ENCODE measurements around the gene UTS2.

Gene UTS2

GRCh38 chr1:7862211-7863060 lies 9.6 kb upstream of the UTS2 start:
- DNase-seq: no peak

DNA sequence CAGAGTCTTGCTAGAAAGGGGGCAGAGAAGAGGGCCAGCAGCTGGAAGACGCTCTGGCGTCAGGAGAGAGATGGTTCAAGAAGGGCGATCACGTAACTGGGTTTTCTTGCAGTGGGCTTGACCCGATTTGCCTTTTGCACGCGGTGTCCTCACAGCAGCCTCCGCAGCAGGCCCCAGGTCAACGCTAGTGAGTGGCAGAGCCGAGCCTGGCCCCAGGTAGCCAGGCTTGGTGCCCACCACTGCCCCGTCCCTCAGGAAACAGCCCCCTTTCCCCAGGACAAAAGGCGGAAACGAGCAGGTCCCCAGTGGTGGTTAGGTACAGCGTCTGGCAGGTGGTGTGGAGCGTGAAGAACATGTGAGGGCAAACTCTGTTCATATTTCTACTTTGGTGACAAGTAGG lies 8.6 kb upstream of the UTS2 start:
- DNase-seq: no peak

DNA sequence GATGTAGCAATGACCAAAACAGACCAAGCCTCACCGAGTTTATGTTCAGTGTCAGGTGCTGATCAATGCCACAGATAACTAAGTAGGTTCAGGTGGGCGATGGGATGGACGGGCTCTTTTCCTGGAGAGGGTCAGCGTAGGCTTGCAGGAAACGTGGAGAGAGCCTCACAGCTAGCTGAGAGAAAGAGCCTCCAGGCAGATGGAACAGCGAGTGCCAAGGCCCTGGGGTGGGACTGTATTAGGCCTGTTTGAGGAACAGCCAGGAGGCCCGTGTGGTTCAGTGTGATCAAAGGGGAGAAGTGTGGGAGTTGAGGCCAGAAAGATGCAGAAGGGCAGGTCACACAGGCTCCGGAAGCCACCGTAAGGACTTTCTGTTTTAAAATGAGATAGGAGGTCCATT lies 7.3 kb upstream of the UTS2 start:
- no peak for DNase-seq

DNA sequence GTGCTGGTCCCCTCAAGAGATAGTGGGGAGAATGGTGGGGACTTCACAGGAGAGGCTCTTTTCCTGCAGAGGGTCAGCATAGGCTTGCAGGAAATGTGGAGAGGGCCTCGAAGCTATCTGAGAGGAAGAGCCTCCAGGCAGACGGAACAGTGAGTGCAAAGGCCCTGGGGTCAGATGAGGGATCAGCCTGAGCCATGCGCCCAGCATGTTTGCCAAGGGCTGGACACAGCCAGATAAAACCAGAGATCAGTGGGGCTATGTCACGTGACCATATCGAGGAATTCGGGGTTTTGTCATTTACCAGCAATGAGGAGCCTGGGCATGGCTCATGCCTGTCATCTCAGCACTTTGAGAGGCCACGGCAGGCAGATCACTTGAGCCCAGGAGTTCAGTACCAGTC lies 6.5 kb upstream of the UTS2 start:
- DNase-seq: no peak

- DNase-seq: no peak
Observed at GRCh38 chr1:7857985-7858384, 5.1 kb upstream of the UTS2 start.

GRCh38 chr1:7857000-7857399 lies 4.1 kb upstream of the UTS2 start:
- no peak for DNase-seq

DNA sequence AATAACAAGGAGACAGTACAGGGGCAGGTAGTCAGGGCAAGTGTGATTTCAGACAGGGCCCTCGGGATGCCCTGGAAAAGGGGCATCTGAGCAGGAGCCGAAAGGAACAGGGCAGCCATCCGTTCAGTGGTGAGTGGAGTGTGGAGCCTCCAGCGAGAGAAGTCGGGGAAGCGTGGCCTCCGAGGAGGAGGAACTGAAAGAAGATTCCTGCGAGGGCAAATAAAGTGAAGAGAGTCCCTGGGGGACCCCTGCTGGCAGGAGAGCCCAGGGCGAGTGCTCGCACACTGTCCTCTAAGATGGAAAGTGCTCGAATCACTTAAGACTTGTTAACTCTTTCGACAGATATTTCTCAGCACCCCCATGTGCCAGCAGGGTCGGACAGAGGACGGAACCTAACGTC lies 3.5 kb upstream of the UTS2 start:
- no peak for DNase-seq

DNA sequence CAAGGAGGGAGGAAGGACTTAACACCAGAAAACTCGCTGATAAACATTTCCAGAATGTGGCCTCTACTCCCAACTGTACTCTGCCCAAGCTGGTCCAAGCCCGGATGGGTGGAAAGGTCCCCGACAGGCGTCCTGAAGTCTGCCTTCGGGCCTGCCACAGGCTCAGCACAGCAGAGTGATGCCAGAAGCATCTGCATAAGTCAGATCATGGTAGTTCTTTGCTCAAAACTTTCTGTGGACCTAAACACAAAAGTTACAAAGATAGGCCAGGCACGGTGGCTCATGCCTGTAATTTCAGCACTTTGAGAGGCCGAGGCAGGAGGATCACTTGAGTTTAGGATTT lies 790 bp upstream of the UTS2 start:
- DNase-seq: no peak

- DNase-seq: no peak
Observed at GRCh38 chr1:7850786-7851185, 2.1 kb downstream of the UTS2 start.

GRCh38 chr1:7847599-7847998 lies 5.3 kb downstream of the UTS2 start:
- DNase-seq: no peak

DNA sequence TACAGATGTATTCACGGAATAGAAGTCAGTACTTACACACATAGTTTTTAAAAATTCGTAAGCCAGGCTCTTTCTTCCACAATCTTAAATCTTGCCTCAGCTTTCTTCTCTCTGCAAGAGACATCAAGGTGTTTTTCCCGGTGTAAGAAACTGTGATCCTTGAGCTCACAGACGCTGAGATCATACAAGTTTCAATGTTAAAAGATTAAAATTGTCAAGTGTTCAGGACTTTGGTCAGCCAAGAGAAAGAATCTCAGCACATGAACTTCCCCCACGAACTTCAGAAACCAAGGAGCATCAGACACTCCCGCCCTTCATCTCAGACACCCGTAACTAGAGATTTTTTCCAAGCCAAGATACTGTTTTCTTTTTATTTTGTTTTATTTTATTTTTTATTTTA lies 6.2 kb downstream of the UTS2 start:
- no peak for DNase-seq

DNA sequence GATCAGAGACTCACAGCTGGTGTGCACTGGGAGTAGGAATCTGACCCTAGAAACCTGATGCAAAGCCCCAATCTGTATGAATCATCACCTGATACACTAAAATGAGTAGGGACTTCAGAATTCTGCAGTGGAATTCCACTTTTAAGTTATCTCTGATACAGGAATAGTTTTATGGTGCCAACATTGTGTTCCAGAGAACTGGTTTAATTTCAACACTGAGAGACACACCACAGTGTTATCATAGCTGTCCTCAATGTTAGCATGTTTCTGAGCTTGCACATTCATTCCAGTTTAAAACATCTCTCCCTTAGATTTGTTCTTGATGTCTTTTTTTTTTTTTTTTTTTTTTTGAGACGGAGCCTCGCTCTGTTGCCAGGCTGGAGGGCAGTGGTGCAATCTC lies 7.1 kb downstream of the UTS2 start:
- DNase-seq: no peak

DNA sequence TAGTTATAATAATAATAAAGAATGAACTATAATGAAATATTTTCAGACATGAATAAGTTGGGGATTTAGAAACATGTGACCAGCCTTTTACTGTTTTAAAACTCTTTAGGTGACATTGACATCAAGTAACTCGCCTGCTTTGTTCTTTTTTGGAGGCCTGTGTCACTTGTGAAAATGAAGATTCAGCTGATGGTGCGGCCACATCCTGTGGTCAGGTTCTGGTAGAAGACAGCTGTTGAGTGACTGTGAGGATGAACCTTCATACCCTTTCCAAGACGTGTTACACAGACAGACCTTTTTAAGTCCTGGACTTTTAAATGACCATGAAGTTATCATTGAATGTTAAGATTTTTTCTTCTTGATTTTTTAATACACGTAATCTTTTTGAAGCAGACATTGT lies 10.3 kb downstream of the UTS2 start:
- no peak for DNase-seq

- no peak for DNase-seq
Observed at GRCh38 chr1:7839526-7839925, 13.3 kb downstream of the UTS2 start.

- no peak for DNase-seq
Observed at GRCh38 chr1:7838714-7839113, 14.2 kb downstream of the UTS2 start.

DNA sequence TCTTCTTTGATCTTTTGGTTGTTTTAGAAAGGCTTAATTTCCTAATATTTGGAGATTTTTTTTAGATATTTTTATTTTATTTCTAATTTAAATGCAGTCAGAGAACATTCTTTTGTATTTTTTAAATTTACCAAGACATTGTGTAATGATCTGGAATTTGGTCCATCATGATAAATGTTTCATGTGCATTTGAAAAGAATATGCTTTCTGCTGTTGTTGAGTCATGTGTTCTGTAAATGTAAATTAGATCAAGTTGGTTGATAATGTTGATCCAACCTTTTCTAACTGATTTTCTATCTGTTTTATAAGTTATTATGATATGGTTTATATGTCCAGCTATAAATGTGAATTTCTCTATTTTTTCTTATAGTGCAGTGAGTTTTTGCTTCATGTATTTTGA lies 19.8 kb downstream of the UTS2 start:
- no peak for DNase-seq

DNA sequence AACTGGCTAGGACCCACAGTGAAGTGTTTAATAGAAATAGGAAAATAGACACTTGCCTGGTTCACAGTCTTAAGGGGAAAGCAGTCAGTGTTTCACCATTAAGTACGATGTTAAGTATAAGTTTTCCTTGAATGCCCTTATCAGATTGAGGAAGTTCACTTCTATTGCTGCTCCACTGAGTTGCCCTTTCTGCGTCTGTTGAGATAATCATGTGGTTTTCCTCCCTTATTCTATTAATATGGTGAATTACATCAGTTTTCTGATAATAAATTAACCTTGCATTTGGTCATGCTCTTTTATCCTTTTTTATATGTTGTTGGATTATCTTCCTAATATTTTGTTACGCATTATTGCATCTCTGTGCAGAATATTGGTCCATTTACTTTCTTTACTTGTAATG lies 21.4 kb downstream of the UTS2 start:
- no peak for DNase-seq

DNA sequence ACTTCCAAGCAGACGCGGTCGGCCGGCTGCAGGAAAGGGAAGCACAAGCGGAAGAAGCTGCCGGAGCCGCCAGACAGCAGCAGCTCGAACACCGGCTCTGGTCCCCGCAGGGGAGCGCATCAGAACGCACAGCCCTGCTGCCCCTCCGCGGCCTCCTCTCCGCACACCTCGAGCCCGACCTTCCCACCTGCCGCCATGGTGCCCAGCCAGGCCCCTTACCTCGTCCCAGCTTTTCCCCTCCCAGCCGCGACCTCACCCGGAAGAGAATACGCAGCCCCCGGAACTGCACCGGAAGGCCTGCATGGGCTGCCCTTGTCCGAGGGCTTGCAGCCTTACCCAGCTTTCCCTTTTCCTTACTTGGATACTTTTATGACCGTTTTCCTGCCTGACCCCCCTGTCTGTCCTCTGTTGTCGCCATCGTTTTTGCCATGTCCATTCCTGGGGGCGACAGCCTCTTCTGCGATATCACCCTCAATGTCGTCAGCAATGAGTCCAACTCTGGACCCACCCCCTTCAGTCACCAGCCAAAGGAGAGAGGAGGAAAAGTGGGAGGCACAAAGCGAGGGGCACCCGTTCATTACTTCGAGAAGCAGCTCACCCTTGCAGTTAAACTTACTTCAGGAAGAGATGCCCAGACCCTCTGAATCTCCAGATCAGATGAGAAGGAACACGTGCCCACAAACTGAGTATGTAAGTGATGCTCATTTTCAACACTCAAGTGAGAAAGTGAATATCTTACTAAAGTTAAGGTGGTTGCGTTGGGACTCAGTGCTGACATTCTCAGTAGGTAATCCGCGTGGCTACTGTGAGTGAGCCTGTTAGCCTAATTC lies 25.5 kb downstream of the UTS2 start:
- no peak for DNase-seq

- no peak for DNase-seq
Observed at GRCh38 chr1:7826363-7826762, 26.5 kb downstream of the UTS2 start.

DNA sequence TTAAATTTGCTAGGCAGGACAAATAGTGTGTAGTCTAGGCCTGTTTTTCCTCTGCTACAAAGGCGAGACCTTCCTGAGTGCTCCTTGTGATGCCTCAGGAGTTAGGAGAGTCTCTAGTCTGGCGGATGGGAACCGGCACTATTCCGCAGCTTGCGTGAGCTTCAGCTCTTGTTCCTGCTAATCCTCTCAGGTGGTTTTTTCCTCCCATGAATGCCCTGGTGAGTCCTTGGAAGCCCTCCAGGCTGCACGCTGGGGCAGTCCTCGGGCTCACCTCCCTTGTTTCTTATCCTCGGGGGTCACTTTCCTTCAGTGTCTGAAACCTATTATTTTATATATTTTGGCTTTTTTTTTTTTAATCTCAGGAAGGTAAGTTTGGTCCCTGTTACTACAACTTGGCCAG lies 28.2 kb downstream of the UTS2 start:
- DNase-seq: no peak

GRCh38 chr1:7821282-7821681 lies 31.6 kb downstream of the UTS2 start:
- no peak for DNase-seq

GRCh38 chr1:7813677-7814373 lies 39.0 kb downstream of the UTS2 start:
- no peak for DNase-seq

DNA sequence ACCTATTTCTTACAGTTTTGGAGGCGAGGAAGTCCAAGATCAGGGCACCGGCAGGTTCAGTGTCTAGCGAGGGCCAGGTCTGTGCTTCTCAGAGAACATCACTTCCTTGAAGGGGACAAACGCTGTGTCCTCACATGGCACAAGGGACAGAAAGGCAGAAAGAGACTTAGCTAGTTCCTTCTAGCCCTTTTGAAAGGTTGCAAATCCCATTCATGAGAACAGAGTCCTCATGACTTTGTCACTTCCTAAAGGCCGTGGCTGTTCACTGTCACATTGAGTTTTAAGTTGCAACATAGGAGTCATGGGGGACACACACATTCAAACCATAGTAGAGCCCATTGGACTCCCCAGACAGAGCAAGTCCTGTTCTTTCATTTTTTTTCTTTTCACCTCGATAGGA lies 41.4 kb downstream of the UTS2 start:
- no peak for DNase-seq

GRCh38 chr1:7810395-7810794 lies 42.5 kb downstream of the UTS2 start:
- DNase-seq: no peak
